Activated T-cell treated with anti-CD3 and anti-CD28 coated beads, Interleukin-2, amount 50 U/mL, for 4 hours (primary cell): ENCODE data around the gene ZNF611. TPM values are rescaled to one million over a fixed set of nuclear protein-coding genes. Genes with fewer than 3 reads are reported as not detected.
"Not testable (repeated sequence)": the region's sequence is repeated elsewhere in the genome, so short reads cannot be mapped to it uniquely, and the experiment has no call there.

Experiments used
- ATAC-seq, 2 donors: fragments of 200-7000 bp; cut with Tn5 transposase; one replicate each; pipeline ENCODE4 v1.10.0; 2021
- DNase-seq: peaks from one replicate; pipeline ENCODE4 v3.0.0-alpha.2; 2020
- H3K27me3 Mint-ChIP-seq: one replicate; pipeline ENCODE4 v1.8.0; 2021; ENCODE audit warnings: low read depth, mixed read lengths
- H3K36me3 Mint-ChIP-seq: one replicate; pipeline ENCODE4 v1.8.0; 2022; ENCODE audit warnings: mixed read lengths; ENCODE audit not compliant: insufficient read depth
- H3K4me1 Mint-ChIP-seq: one replicate; pipeline ENCODE4 v1.8.0; 2021; ENCODE audit warnings: low read depth, mixed read lengths
- H3K4me3 Mint-ChIP-seq: one replicate; pipeline ENCODE4 v1.8.0; 2021; ENCODE audit warnings: mild to moderate bottlenecking, moderate library complexity, mixed read lengths
- H3K9me3 Mint-ChIP-seq: one replicate; pipeline ENCODE4 v1.8.0; 2021; ENCODE audit warnings: mixed read lengths
- total RNA-seq, 3 donors: library from RNA; stranded (reverse); gene quantifications; one replicate each; pipeline ENCODE4 v1.2.1, GENCODE V29; 2021

The ZNF611 gene
- total RNA-seq, result 10 to 100 TPM; 10.4 to 15.3 (median 13.4) TPM

- no peaks in the 10 kb centered on the region for H3K9me3 Mint-ChIP-seq
- peak within 1 kb of the TSS; percentile 92 for H3K4me3 Mint-ChIP-seq
- H3K36me3 Mint-ChIP-seq, result no peaks in the 10 kb centered on the region
- DNase-seq (peak; percentile 100), ATAC-seq (peak; percentile 98)
- H3K4me1 Mint-ChIP-seq, result peaks cover 21% of the 10 kb centered on the region
- no peaks in the 10 kb centered on the region for H3K27me3 Mint-ChIP-seq
These were observed at the start of gene ZNF611 for GRCh38 chr19:52734893-52735661. Gene ZNF611, minus strand, starts transcription at chr19:52735044. Its CDS starts 19,150 bp downstream, at chr19:52715894.

GRCh38 chr19:52782864-52783263 is 48.0 kb upstream of the ZNF611 start:
- not testable (repeated sequence) for H3K27me3 Mint-ChIP-seq, ATAC-seq, DNase-seq, H3K4me3 Mint-ChIP-seq
- Mint-ChIP-seq H3K9me3 (peaks cover 12% of the 10 kb centered on the region), H3K36me3 (peaks cover 44% of the 10 kb centered on the region), H3K4me1 (peaks cover 56% of the 10 kb centered on the region)

GRCh38 chr19:52778811-52779210 is 44.0 kb upstream of the ZNF611 start:
- ATAC-seq (peak; percentile 34 to 73), DNase-seq (peak; percentile 30)
- Mint-ChIP-seq H3K36me3 (peaks cover 56% of the 10 kb centered on the region), H3K9me3 (peaks cover 24% of the 10 kb centered on the region), H3K4me3 (no peak overlapping the region), H3K4me1 (peaks cover 27% of the 10 kb centered on the region), H3K27me3 (no peaks in the 10 kb centered on the region)

- not testable (repeated sequence) for ATAC-seq
These were observed 21.6 kb upstream of the ZNF611 start for GRCh38 chr19:52756447-52756846.

GRCh38 chr19:52749780-52750179 is 14.9 kb upstream of the ZNF611 start:
- no peak for ATAC-seq
- Mint-ChIP-seq H3K9me3 (no peaks in the 10 kb centered on the region), H3K27me3 (no peaks in the 10 kb centered on the region), H3K36me3 (no peaks in the 10 kb centered on the region), H3K4me1 (no peaks in the 10 kb centered on the region), H3K4me3 (no peak overlapping the region)
- no peak for DNase-seq

More at GRCh38 chr19:52756447-52756846, 21.6 kb upstream of the ZNF611 start:
- not testable (repeated sequence) for H3K4me1 Mint-ChIP-seq, H3K36me3 Mint-ChIP-seq, H3K4me3 Mint-ChIP-seq, DNase-seq, H3K27me3 Mint-ChIP-seq
- H3K9me3 Mint-ChIP-seq, result peaks cover 14% of the 10 kb centered on the region

- DNase-seq, result no peak
- Mint-ChIP-seq H3K36me3 (no peaks in the 10 kb centered on the region), H3K4me1 (no peaks in the 10 kb centered on the region), H3K4me3 (no peak overlapping the region), H3K27me3 (no peaks in the 10 kb centered on the region), H3K9me3 (no peaks in the 10 kb centered on the region)
- ATAC-seq, result no peak
These were observed 13.6 kb upstream of the ZNF611 start for GRCh38 chr19:52748336-52748950.

- H3K4me3 Mint-ChIP-seq, ATAC-seq, DNase-seq, H3K36me3 Mint-ChIP-seq, H3K27me3 Mint-ChIP-seq, H3K9me3 Mint-ChIP-seq: not testable (repeated sequence)
- H3K4me1 Mint-ChIP-seq, result peaks cover 15% of the 10 kb centered on the region
These were observed 11.1 kb upstream of the ZNF611 start for GRCh38 chr19:52745919-52746318.

- no peaks in the 10 kb centered on the region for H3K9me3 Mint-ChIP-seq
- ATAC-seq, result no peak
- no peak overlapping the region for H3K4me3 Mint-ChIP-seq
- no peaks in the 10 kb centered on the region for H3K36me3 Mint-ChIP-seq
- H3K4me1 Mint-ChIP-seq, result peaks cover 15% of the 10 kb centered on the region
- no peaks in the 10 kb centered on the region for H3K27me3 Mint-ChIP-seq
- no peak for DNase-seq
These were observed 8.2 kb upstream of the ZNF611 start for GRCh38 chr19:52743091-52743490.

GRCh38 chr19:52742516-52742915 is 7.7 kb upstream of the ZNF611 start:
- ATAC-seq (peak in 1 of 2 donors; percentile 60), DNase-seq (no peak)
- Mint-ChIP-seq H3K9me3 (no peaks in the 10 kb centered on the region), H3K27me3 (no peaks in the 10 kb centered on the region), H3K4me1 (peaks cover 15% of the 10 kb centered on the region), H3K4me3 (no peak overlapping the region), H3K36me3 (no peaks in the 10 kb centered on the region)

GRCh38 chr19:52741951-52742485 is 7.2 kb upstream of the ZNF611 start:
- ATAC-seq (no peak), DNase-seq (no peak)
- H3K9me3 Mint-ChIP-seq, result no peaks in the 10 kb centered on the region
- H3K36me3 Mint-ChIP-seq, result no peaks in the 10 kb centered on the region
- peaks cover 15% of the 10 kb centered on the region for H3K4me1 Mint-ChIP-seq
- no peaks in the 10 kb centered on the region for H3K27me3 Mint-ChIP-seq
- H3K4me3 Mint-ChIP-seq, result no peak overlapping the region

GRCh38 chr19:52741371-52741770 is 6.5 kb upstream of the ZNF611 start:
- peaks cover 15% of the 10 kb centered on the region for H3K4me1 Mint-ChIP-seq
- not testable (repeated sequence) for H3K36me3 Mint-ChIP-seq, DNase-seq, H3K4me3 Mint-ChIP-seq, ATAC-seq, H3K27me3 Mint-ChIP-seq, H3K9me3 Mint-ChIP-seq

- no peak overlapping the region for H3K4me3 Mint-ChIP-seq
- H3K4me1 Mint-ChIP-seq, result peaks cover 22% of the 10 kb centered on the region
- H3K36me3 Mint-ChIP-seq, result no peaks in the 10 kb centered on the region
- H3K27me3 Mint-ChIP-seq, result no peaks in the 10 kb centered on the region
- ATAC-seq, result no peak
- no peaks in the 10 kb centered on the region for H3K9me3 Mint-ChIP-seq
- DNase-seq, result no peak
These were observed 4.7 kb upstream of the ZNF611 start for GRCh38 chr19:52739576-52739975.

- DNase-seq (no peak), ATAC-seq (no peak)
- H3K27me3 Mint-ChIP-seq, result no peaks in the 10 kb centered on the region
- H3K4me1 Mint-ChIP-seq, result peaks cover 21% of the 10 kb centered on the region
- H3K36me3 Mint-ChIP-seq, result no peaks in the 10 kb centered on the region
- no peaks in the 10 kb centered on the region for H3K9me3 Mint-ChIP-seq
- peak overlapping the region; percentile 92 for H3K4me3 Mint-ChIP-seq
These were observed 890 bp upstream of the ZNF611 start for GRCh38 chr19:52735734-52736133.

GRCh38 chr19:52734331-52734892 is 432 bp downstream of the ZNF611 start:
- Mint-ChIP-seq H3K27me3 (no peaks in the 10 kb centered on the region), H3K4me1 (peaks cover 26% of the 10 kb centered on the region), H3K36me3 (peaks cover 5% of the 10 kb centered on the region), H3K4me3 (peak overlapping the region; percentile 92), H3K9me3 (no peaks in the 10 kb centered on the region)
- DNase-seq (no peak), ATAC-seq (peak; percentile 37 to 44)
